Progenitor cell of endocrine pancreas (in vitro differentiated cells): ENCODE data around the gene DMBT1. TPM values are rescaled to one million over a fixed set of nuclear protein-coding genes. Genes with fewer than 3 reads are reported as not detected.

Source experiments
- DNase-seq: peaks from one replicate; pipeline ENCODE4 v3.0.0; 2021; ENCODE audit warnings: low spot score; ENCODE audit not compliant: unreplicated experiment
- H3K27ac Mint-ChIP-seq: 2 replicates; pipeline ENCODE4 v1.8.0; 2021; ENCODE audit warnings: mild to moderate bottlenecking, moderate library complexity, mixed read lengths
- H3K27me3 Mint-ChIP-seq: 2 replicates; pipeline ENCODE4 v1.8.0; 2021; ENCODE audit warnings: mixed read lengths
- H3K36me3 Mint-ChIP-seq: 2 replicates; pipeline ENCODE4 v1.8.0; 2022; ENCODE audit warnings: mixed read lengths; ENCODE audit not compliant: insufficient read depth
- H3K4me1 Mint-ChIP-seq: 2 replicates; pipeline ENCODE4 v1.8.0; 2021; ENCODE audit warnings: low read depth, mixed read lengths
- H3K4me3 Mint-ChIP-seq: 2 replicates; pipeline ENCODE4 v1.8.0; 2021; ENCODE audit warnings: low read depth, mild to moderate bottlenecking, moderate library complexity, mixed read lengths
- H3K9me3 Mint-ChIP-seq: 2 replicates; pipeline ENCODE4 v1.8.0; 2021; ENCODE audit warnings: low read depth, mixed read lengths
- CTCF ChIP-seq: fragments of 200-600 bp; sonication (generic); IDR thresholded peaks from one replicate; pipeline ENCODE4 v1.5.0; 2021; ENCODE audit warnings: antibody characterized with exemption, mild to moderate bottlenecking; ENCODE audit not compliant: unreplicated experiment
- total RNA-seq: library from RNA; stranded (reverse); gene quantifications from 2 replicates; pipeline ENCODE4 v1.2.1, GENCODE V29; 2021

DMBT1 gene
- total RNA-seq, 1 donor from 2014 or later: 1.0 TPM

DNA sequence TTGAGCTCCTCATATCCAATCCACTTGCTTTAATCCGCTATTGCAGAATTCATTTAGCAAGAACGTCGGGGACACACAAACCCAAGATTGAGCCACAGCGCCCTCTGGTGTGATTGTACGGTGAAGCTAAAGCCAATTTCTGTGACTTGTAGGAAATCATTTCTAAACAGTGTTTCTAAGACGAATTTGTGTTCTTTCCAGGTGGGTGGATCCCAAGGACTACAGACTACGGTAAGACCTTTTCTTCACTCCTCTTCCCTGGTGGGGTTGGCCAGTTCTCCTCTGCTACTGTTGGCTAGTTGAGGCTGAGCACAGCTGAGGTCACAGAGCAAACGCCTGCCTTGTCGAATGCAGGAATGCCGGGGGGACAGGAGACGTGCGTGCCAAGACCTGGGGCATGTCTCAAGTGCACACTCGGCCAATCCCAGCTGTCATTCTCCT is 5.2 kb downstream of the DMBT1 start:
- Mint-ChIP-seq H3K4me1 (peaks cover 11% of the 10 kb centered on the region), H3K4me3 (no peak overlapping the region), H3K27ac (no peak overlapping the region), H3K36me3 (no peaks in the 10 kb centered on the region), H3K9me3 (no peaks in the 10 kb centered on the region), H3K27me3 (peaks cover 72% of the 10 kb centered on the region)
- peak; percentile 64 for DNase-seq
- peak; percentile 85 for TF ChIP-seq CTCF

DNA sequence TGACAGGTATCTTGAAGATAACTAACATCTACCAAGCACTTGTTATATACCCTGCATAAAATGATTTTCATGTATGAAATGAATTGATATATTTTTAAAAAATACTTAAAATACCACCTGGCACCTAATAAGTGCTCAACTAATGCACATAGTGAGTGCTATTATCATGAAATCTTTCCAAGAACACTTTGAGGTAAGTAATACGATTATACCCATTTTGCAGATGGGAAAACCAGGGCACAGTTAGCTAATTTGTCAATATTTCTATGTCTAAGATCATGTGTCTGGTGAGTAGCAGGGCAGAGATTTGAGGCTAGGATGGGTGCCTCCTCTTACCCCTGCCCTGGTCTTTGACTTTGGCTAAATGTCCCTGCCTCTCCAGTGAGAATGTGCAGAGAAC is 6.1 kb downstream of the DMBT1 start:
- peaks cover 68% of the 10 kb centered on the region for H3K27me3 Mint-ChIP-seq
- H3K9me3 Mint-ChIP-seq: no peaks in the 10 kb centered on the region
- no peaks in the 10 kb centered on the region for H3K36me3 Mint-ChIP-seq
- no peak for TF ChIP-seq CTCF
- peaks cover 2% of the 10 kb centered on the region for H3K4me1 Mint-ChIP-seq
- DNase-seq: no peak
- H3K4me3 Mint-ChIP-seq: no peak overlapping the region
- H3K27ac Mint-ChIP-seq: no peak overlapping the region

- no peak overlapping the region for H3K27ac Mint-ChIP-seq
- no peak for DNase-seq
- H3K36me3 Mint-ChIP-seq: no peaks in the 10 kb centered on the region
- TF ChIP-seq CTCF: peak; percentile 48
- H3K4me3 Mint-ChIP-seq: no peak overlapping the region
- peaks cover 67% of the 10 kb centered on the region for H3K27me3 Mint-ChIP-seq
- H3K4me1 Mint-ChIP-seq: no peaks in the 10 kb centered on the region
- H3K9me3 Mint-ChIP-seq: no peaks in the 10 kb centered on the region
These were observed 6.6 kb downstream of the DMBT1 start for GRCh38 chr10:122567056-122567660.

GRCh38 chr10:122568551-122568950 is 8.0 kb downstream of the DMBT1 start:
- no peaks in the 10 kb centered on the region for H3K4me1 Mint-ChIP-seq
- no peak for TF ChIP-seq CTCF
- H3K27ac Mint-ChIP-seq: no peak overlapping the region
- H3K27me3 Mint-ChIP-seq: peaks cover 65% of the 10 kb centered on the region
- no peak overlapping the region for H3K4me3 Mint-ChIP-seq
- no peaks in the 10 kb centered on the region for H3K36me3 Mint-ChIP-seq
- no peak for DNase-seq
- H3K9me3 Mint-ChIP-seq: no peaks in the 10 kb centered on the region

GRCh38 chr10:122570920-122571319 is 10.4 kb downstream of the DMBT1 start:
- Mint-ChIP-seq H3K36me3 (no peaks in the 10 kb centered on the region), H3K4me3 (no peak overlapping the region), H3K27me3 (peaks cover 53% of the 10 kb centered on the region), H3K4me1 (no peaks in the 10 kb centered on the region), H3K27ac (no peak overlapping the region), H3K9me3 (peaks cover 9% of the 10 kb centered on the region)
- TF ChIP-seq CTCF: no peak
- no peak for DNase-seq
